ENCODE measurements around the gene SIRT4. TPM values are rescaled to one million over a fixed set of nuclear protein-coding genes. Genes with fewer than 3 reads are reported as not detected.

Gene SIRT4
- total and polyA plus RNA-seq, 12 donors: 1.9 to 16.8 (median 4.3) TPM

DNA sequence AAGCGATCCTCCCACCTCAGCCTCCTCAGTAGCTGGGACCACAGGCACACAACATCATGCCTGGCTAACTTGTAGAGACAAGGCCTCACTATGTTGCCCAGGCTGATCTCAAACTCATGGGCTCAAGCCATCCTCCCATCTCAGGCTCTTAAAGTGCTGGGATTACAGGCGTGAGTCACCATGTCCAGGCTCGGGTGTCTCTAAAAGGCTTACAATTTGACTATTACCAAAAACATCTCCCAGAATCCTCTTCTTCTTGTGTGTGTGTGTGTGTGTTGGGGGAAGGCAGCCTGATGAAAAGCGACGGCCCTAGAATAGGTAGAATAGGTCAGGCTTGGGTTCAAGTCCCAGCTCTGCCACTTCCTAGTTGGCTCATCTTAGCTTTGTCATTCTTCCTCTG is 50.0 kb downstream of the SIRT4 start:
- Histone ChIP-seq H3K4me1 (replicated peaks in 1 of 2) (peaks cover 0 to 7% of the 10 kb centered on the region in 2 donors), H3K4me3 (no peak overlapping the region), H3K36me3 (replicated peaks in 1 of 2) (no peaks in the 10 kb centered on the region), H3K9me3 (replicated peaks in 1 of 3) (no peaks in the 10 kb centered on the region), H3K27me3 (no peaks in the 10 kb centered on the region), H3K27ac (no peak overlapping the region)
- 73 to 91% (median 87%) methylated on average over 5 of the region's 5 CpGs for WGBS, 4 donors
- intact Hi-C loops (cut with DNase I): no loop called here
- DNase-seq: no peak
- TF ChIP-seq, protein P1, sequence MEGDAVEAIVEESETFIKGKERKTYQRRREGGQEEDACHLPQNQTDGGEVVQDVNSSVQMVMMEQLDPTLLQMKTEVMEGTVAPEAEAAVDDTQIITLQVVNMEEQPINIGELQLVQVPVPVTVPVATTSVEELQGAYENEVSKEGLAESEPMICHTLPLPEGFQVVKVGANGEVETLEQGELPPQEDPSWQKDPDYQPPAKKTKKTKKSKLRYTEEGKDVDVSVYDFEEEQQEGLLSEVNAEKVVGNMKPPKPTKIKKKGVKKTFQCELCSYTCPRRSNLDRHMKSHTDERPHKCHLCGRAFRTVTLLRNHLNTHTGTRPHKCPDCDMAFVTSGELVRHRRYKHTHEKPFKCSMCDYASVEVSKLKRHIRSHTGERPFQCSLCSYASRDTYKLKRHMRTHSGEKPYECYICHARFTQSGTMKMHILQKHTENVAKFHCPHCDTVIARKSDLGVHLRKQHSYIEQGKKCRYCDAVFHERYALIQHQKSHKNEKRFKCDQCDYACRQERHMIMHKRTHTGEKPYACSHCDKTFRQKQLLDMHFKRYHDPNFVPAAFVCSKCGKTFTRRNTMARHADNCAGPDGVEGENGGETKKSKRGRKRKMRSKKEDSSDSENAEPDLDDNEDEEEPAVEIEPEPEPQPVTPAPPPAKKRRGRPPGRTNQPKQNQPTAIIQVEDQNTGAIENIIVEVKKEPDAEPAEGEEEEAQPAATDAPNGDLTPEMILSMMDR (IDR thresholded peaks at IDR 0.05): no peak
- no peak for TF ChIP-seq POLR2A (IDR thresholded peaks at IDR 0.05)

DNA sequence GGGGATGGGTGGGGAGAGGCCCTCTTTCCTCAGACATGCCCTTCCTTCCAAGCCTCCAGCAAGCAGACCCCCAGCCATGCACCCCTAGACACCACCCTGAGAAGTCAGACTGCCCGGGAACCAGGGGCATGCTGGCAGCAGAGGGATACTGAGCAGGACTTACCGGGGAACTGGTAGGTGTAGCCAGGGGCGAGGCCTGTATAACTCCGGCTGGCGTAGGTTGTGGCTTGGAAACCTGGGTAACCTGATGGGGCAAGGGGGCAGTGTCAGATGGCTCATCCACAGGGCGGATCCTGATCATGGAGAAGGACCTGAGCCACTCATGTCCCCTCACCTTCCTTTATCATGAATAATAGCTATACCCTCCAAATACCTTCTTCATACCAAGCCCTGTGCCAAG is 51.0 kb downstream of the SIRT4 start:
- peaks cover 0 to 7% of the 10 kb centered on the region in 2 donors for H3K4me1 ChIP-seq (replicated peaks in 1 of 2)
- H3K4me3 ChIP-seq: no peak overlapping the region
- WGBS, 4 donors: 40 to 100% (median 94%) methylated on average over 1 to 6 of the region's 6 CpGs
- H3K27ac ChIP-seq: no peak overlapping the region
- intact Hi-C loops (cut with DNase I): no loop called here
- no peaks in the 10 kb centered on the region for H3K36me3 ChIP-seq (replicated peaks in 1 of 2)
- DNase-seq: no peak
- H3K9me3 ChIP-seq (replicated peaks in 1 of 3): no peaks in the 10 kb centered on the region
- no peaks in the 10 kb centered on the region for H3K27me3 ChIP-seq
- TF ChIP-seq, protein P1 (IDR thresholded peaks at IDR 0.05): no peak
- no peak for TF ChIP-seq POLR2A (IDR thresholded peaks at IDR 0.05)

DNA sequence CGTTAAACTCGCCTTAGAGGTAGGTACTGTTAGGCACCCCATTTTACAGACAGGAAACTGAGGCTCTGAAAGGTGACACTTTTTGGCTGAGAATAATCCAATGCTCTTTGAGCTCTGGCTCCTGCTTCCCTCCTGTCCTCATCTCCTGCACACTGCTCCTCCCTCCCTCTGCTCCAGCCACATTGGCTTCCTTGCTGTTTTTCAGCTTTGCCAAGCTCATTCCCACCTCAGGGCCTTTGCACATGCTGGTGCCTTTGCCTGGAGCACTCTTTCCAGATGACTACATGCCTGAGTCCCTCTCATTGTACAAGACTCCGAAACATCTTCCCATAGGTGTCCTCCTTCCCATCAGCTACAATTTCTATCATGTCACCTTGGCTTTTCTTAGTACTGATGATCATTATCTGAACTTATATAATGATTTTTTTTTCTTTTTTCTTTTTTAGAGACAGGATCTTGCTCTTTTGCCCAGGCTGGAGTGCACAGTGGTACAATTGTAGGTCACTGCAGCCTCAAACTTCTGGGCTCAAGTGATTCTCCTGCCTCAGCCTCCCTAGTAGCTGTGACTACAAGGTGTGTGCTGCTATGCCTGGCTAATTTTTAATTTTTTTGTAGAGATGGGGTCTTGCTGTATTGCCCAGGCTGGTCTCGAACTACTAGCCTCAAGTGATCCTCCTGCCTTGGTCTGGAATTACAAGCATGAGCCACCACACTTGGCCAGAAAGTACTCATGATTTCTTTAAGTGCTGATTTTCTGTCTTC is 51.6 kb downstream of the SIRT4 start:
- H3K9me3 ChIP-seq (replicated peaks in 1 of 3): no peaks in the 10 kb centered on the region
- 91 to 95% (median 91%) methylated on average over 4 of the region's 4 CpGs for WGBS, 4 donors
- intact Hi-C loops (cut with DNase I): no loop called here
- peaks cover 0 to 7% of the 10 kb centered on the region in 2 donors for H3K4me1 ChIP-seq (replicated peaks in 1 of 2)
- H3K36me3 ChIP-seq (replicated peaks in 1 of 2): no peaks in the 10 kb centered on the region
- H3K4me3 ChIP-seq: no peak overlapping the region
- no peak for DNase-seq
- no peak overlapping the region for H3K27ac ChIP-seq
- no peaks in the 10 kb centered on the region for H3K27me3 ChIP-seq
- no peak for TF ChIP-seq POLR2A (IDR thresholded peaks at IDR 0.05)
- TF ChIP-seq, protein P1 (IDR thresholded peaks at IDR 0.05): no peak

DNA sequence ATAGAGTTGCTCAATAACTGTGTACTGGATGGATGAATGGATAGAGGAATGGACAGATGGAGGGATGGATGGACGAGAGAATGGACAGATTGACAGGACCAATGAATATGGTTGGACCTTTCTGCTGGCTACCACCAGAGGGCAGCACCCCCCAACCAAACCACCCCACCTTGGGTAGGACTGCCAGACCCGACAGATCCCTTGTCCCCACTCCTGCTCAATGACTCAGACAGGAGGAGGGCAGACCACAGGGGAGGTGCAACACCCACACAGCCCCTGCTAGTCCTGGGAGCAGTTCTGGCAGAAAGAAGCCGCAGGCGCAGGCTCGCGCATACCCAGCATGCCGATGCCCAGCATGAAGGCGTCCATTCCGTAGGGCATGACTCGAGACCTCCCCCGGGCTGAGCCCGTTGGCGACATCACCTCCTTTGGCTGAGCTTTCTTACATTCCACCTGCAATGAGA is 54.5 kb downstream of the SIRT4 start:
- peaks cover 2 to 4% of the 10 kb centered on the region in 2 donors for H3K4me1 ChIP-seq (replicated peaks in 1 of 2)
- intact Hi-C loops (cut with DNase I): loop anchor here (2.0 kb wide), 1 partner anchor 74 kb away; no protein-coding TSS in a partner anchor
- H3K27me3 ChIP-seq: no peaks in the 10 kb centered on the region
- 21 to 57% (median 42%) methylated on average over 9 to 13 of the region's 13 CpGs for WGBS, 4 donors
- DNase-seq: peak; percentile 82 to 95 (median 89)
- no peak for TF ChIP-seq POLR2A (IDR thresholded peaks at IDR 0.05)
- TF ChIP-seq, protein P1 (IDR thresholded peaks at IDR 0.05): peak; percentile 84 to 97 (median 96)
- H3K36me3 ChIP-seq (replicated peaks in 1 of 2): no peaks in the 10 kb centered on the region
- H3K27ac ChIP-seq: no peak overlapping the region
- H3K9me3 ChIP-seq (replicated peaks in 1 of 3): no peaks in the 10 kb centered on the region
- H3K4me3 ChIP-seq: no peak overlapping the region

Measured in adrenal gland (tissue), 12 donors.